ENCODE data around the gene ASH1L.
"Not testable (repeated sequence)": the region's sequence is repeated elsewhere in the genome, so short reads cannot be mapped to it uniquely, and the experiment has no call there.

The ASH1L gene

DNA sequence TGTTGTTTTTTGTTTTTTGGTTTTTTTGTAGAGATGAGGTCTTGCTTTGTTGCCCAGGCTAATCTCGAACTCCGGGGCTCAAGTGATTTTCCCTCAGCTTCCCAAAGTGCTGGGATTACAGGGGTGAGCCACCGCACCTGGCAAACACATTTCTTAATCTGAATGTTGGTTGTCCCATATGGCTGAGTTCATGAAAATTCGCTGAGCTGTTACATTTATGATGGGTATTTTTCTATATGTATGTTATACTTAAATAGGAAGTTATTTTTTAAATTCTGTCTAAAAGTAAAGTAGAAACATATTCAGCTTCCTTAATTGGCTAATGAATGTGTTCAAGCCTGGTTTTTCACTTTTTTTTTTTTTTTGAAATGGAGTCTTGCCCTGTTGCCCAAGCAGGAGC is 75.1 kb downstream of the ASH1L start:
- no peak for DNase-seq (ENCODE audit: low read depth in 1 of 2, low spot score in 1 of 2)
- Histone ChIP-seq H3K27ac (replicated peaks) (no peak overlapping the region), H3K27me3 (ENCODE audit: insufficient read depth, poor library complexity, severe bottlenecking) (no peaks in the 10 kb centered on the region), H3K4me3 (replicated peaks; ENCODE audit: insufficient read depth, low read length) (no peak overlapping the region)
- TF ChIP-seq, protein P1, sequence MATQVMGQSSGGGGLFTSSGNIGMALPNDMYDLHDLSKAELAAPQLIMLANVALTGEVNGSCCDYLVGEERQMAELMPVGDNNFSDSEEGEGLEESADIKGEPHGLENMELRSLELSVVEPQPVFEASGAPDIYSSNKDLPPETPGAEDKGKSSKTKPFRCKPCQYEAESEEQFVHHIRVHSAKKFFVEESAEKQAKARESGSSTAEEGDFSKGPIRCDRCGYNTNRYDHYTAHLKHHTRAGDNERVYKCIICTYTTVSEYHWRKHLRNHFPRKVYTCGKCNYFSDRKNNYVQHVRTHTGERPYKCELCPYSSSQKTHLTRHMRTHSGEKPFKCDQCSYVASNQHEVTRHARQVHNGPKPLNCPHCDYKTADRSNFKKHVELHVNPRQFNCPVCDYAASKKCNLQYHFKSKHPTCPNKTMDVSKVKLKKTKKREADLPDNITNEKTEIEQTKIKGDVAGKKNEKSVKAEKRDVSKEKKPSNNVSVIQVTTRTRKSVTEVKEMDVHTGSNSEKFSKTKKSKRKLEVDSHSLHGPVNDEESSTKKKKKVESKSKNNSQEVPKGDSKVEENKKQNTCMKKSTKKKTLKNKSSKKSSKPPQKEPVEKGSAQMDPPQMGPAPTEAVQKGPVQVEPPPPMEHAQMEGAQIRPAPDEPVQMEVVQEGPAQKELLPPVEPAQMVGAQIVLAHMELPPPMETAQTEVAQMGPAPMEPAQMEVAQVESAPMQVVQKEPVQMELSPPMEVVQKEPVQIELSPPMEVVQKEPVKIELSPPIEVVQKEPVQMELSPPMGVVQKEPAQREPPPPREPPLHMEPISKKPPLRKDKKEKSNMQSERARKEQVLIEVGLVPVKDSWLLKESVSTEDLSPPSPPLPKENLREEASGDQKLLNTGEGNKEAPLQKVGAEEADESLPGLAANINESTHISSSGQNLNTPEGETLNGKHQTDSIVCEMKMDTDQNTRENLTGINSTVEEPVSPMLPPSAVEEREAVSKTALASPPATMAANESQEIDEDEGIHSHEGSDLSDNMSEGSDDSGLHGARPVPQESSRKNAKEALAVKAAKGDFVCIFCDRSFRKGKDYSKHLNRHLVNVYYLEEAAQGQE (IDR thresholded peaks at IDR 0.05; ENCODE audit: insufficient replicate concordance, low read depth): no peak
- TF ChIP-seq SPI1 (IDR thresholded peaks at IDR 0.05; ENCODE audit: borderline replicate concordance, low read depth) (no peak), GABPA (IDR thresholded peaks at IDR 0.05; ENCODE audit: low read depth) (no peak), CTCF (IDR thresholded peaks at IDR 0.05; ENCODE audit: insufficient read depth, low read length) (no peak), POLR2AphosphoS5 (IDR thresholded peaks at IDR 0.05; ENCODE audit: low read depth) (no peak)

- H3K27me3 ChIP-seq (ENCODE audit: insufficient read depth, poor library complexity, severe bottlenecking); DNase-seq (ENCODE audit: low read depth in 1 of 2, low spot score in 1 of 2); H3K4me3 ChIP-seq (replicated peaks; ENCODE audit: insufficient read depth, low read length); H3K27ac ChIP-seq (replicated peaks): not testable (repeated sequence)
Measured at GRCh38 chr1:155486952-155487351, 75.7 kb downstream of the ASH1L start.

DNA sequence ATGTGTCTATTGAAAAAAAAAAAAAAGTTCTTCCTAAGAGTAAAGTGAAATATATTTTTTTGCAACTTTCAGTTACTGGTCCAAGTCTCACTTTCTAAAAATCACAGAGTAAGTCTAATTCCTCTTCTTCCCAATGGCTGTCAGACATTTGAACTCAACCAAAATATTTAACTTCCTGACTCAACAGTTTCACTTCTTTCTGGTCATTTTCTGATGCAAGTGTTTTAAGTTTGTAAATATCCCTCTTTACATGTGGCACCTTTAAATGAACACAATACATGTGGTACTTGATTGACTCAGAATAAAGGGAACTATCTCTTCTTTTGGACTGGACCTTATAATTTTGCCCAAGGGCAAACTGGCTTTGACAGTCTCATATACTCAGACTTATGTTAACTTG is 76.7 kb downstream of the ASH1L start:
- H3K27ac ChIP-seq (replicated peaks): no peak overlapping the region
- TF ChIP-seq CTCF (IDR thresholded peaks at IDR 0.05; ENCODE audit: insufficient read depth, low read length) (no peak), POLR2AphosphoS5 (IDR thresholded peaks at IDR 0.05; ENCODE audit: low read depth) (no peak), GABPA (IDR thresholded peaks at IDR 0.05; ENCODE audit: low read depth) (no peak), SPI1 (IDR thresholded peaks at IDR 0.05; ENCODE audit: borderline replicate concordance, low read depth) (no peak)
- TF ChIP-seq, protein P1 (IDR thresholded peaks at IDR 0.05; ENCODE audit: insufficient replicate concordance, low read depth): no peak
- DNase-seq (ENCODE audit: low read depth in 1 of 2, low spot score in 1 of 2): peak in 1 of 2 experiments; percentile 23
- no peaks in the 10 kb centered on the region for H3K27me3 ChIP-seq (ENCODE audit: insufficient read depth, poor library complexity, severe bottlenecking)
- no peak overlapping the region for H3K4me3 ChIP-seq (replicated peaks; ENCODE audit: insufficient read depth, low read length)

- Histone ChIP-seq H3K4me3 (replicated peaks; ENCODE audit: insufficient read depth, low read length) (no peak overlapping the region), H3K27me3 (ENCODE audit: insufficient read depth, poor library complexity, severe bottlenecking) (no peaks in the 10 kb centered on the region), H3K27ac (replicated peaks) (no peak overlapping the region)
- no peak for TF ChIP-seq GABPA (IDR thresholded peaks at IDR 0.05; ENCODE audit: low read depth)
- TF ChIP-seq SPI1 (IDR thresholded peaks at IDR 0.05; ENCODE audit: borderline replicate concordance, low read depth): no peak
- TF ChIP-seq, protein P1 (IDR thresholded peaks at IDR 0.05; ENCODE audit: insufficient replicate concordance, low read depth): no peak
- TF ChIP-seq POLR2AphosphoS5 (IDR thresholded peaks at IDR 0.05; ENCODE audit: low read depth): no peak
- TF ChIP-seq CTCF (IDR thresholded peaks at IDR 0.05; ENCODE audit: insufficient read depth, low read length): no peak
- no peak for DNase-seq (ENCODE audit: low read depth in 1 of 2, low spot score in 1 of 2)
Measured at GRCh38 chr1:155485222-155485621, 77.4 kb downstream of the ASH1L start.
